Ascending aorta (tissue), 2 donors: Measurements from ENCODE around the gene CDK5RAP1. TPM values are rescaled to one million over a fixed set of nuclear protein-coding genes. Genes with fewer than 3 reads are reported as not detected.
"Not testable (repeated sequence)": the region's sequence is repeated elsewhere in the genome, so short reads cannot be mapped to it uniquely, and the experiment has no call there.

Source experiments
- DNase-seq, 2 donors: peaks; one replicate each; pipeline ENCODE4 v3.0.0-alpha.2; 2019; ENCODE audit warnings: low spot score in 2 of 2
- H3K27ac ChIP-seq, 2 donors: fragments of 200-600 bp; sonication (generic); one replicate each; pipeline ENCODE4 v1.5.1; 2016 to 2017; ENCODE audit warnings: mild to moderate bottlenecking in 1 of 2
- H3K27me3 ChIP-seq: fragments of 200-600 bp; sonication (generic); one replicate; pipeline ENCODE4 v1.5.1; 2017
- H3K36me3 ChIP-seq, 2 donors: fragments of 200-600 bp; sonication (generic); one replicate each; pipeline ENCODE4 v1.5.1; 2016
- H3K4me1 ChIP-seq, 2 donors: fragments of 200-600 bp; sonication (generic); one replicate each; pipeline ENCODE4 v1.5.1; 2016 to 2017; ENCODE audit warnings: mild to moderate bottlenecking in 1 of 2
- H3K4me3 ChIP-seq, 2 donors: fragments of 200-600 bp; sonication (generic); one replicate each; pipeline ENCODE4 v1.5.1; 2016 to 2017; ENCODE audit warnings: mild to moderate bottlenecking in 1 of 2
- H3K9me3 ChIP-seq, 2 donors: fragments of 200-600 bp; sonication (generic); one replicate each; pipeline ENCODE4 v1.5.1; 2016
- intact Hi-C: fragments of 100-400 bp; cut with DNase I; formaldehyde crosslinking; loops from one replicate; pipeline ENCODE4 v1.15.1; 2023
- total RNA-seq: library from RNA; depleted of rRNA; stranded (reverse); fragments of >200 nt; gene quantifications from one replicate; pipeline ENCODE4 v1.1.0, GENCODE V29; 2016
- TF ChIP-seq, protein P1 (sequence below), 3 experiments: fragments of 200-600 bp in 2 of 3; fragments of 450-650 bp in 1 of 3; sonication (generic) in 2 of 3; IDR thresholded peaks; one replicate each; pipeline ENCODE4 v1.5.1; 2016 to 2019; ENCODE audit warnings: antibody characterized with exemption in 3 of 3, mild to moderate bottlenecking in 1 of 3, moderate library complexity in 1 of 3

The CDK5RAP1 gene
- total RNA-seq, 1 donor from 2014 or later: 42.8 TPM

DNA sequence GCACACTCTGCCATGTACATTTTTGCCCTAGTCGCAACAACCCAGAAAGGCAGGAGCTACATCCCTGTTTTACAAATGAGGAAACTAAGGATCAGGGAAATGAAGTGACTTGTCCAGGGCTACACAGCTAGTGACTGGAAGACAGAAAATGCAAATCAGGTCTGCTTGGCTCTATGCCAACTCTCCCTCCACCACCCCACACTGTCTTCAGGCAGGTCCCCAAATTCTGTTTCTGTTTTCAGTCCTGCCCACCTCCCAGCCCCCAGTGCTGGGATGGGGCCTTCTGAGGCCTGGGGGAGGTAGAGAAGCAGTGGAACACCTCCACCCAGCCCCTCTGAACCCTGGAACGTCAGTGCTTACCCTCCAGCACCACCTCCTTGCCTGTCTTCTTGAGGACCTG, 37.2 kb upstream of the CDK5RAP1 start:
- DNase-seq: no peak
- TF ChIP-seq, protein P1, sequence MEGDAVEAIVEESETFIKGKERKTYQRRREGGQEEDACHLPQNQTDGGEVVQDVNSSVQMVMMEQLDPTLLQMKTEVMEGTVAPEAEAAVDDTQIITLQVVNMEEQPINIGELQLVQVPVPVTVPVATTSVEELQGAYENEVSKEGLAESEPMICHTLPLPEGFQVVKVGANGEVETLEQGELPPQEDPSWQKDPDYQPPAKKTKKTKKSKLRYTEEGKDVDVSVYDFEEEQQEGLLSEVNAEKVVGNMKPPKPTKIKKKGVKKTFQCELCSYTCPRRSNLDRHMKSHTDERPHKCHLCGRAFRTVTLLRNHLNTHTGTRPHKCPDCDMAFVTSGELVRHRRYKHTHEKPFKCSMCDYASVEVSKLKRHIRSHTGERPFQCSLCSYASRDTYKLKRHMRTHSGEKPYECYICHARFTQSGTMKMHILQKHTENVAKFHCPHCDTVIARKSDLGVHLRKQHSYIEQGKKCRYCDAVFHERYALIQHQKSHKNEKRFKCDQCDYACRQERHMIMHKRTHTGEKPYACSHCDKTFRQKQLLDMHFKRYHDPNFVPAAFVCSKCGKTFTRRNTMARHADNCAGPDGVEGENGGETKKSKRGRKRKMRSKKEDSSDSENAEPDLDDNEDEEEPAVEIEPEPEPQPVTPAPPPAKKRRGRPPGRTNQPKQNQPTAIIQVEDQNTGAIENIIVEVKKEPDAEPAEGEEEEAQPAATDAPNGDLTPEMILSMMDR (IDR thresholded peaks at IDR 0.05): no peak
- Histone ChIP-seq H3K36me3 (peaks cover 2 to 5% of the 10 kb centered on the region in 2 donors), H3K27me3 (no peaks in the 10 kb centered on the region), H3K4me1 (peaks cover 21 to 39% of the 10 kb centered on the region in 2 donors), H3K27ac (peak overlapping the region; percentile 75 to 88), H3K4me3 (no peak overlapping the region), H3K9me3 (no peaks in the 10 kb centered on the region)
- intact Hi-C loops: no loop called here

DNA sequence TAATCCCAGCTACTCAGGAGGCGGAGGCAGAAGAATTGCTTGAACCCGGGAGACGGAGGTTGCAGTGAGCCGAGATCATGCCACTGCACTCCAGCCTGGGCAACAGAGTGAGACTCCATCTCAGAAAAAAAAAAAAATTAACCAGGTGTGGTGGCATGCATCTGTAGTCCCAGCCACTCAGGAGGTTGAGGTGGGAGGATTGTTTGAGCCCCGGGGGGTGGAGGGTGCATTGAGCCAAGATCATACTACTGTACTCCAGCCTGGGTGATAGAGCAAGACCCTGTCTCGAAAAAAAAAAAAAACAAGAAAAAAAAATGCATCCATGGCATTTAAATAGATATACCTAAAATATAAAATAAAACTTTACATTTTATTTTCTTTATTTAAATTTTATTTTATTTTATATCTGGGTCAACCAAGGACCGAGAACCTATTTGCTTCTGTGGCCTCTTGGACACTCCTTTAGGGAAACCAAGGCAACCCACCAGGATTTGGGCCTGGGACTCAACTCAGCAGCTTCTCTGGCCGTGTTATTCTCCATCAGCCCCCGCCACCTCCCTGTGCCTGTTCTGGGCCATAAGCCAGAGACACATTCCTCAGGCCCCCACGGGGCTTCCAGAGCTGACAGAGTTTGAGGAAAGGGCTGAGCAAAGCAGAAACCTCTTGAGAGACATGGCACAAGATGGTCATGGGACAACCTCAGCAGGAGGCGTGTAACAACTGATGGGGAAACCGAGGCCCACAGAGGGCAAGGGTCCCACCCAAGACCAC, 36.0 kb upstream of the CDK5RAP1 start:
- Histone ChIP-seq H3K4me3 (no peak overlapping the region), H3K27ac (peak overlapping the region; percentile 75 to 88), H3K9me3 (no peaks in the 10 kb centered on the region), H3K36me3 (peaks cover 2 to 5% of the 10 kb centered on the region in 2 donors), H3K4me1 (peaks cover 24 to 45% of the 10 kb centered on the region in 2 donors), H3K27me3 (no peaks in the 10 kb centered on the region)
- peak; percentile 43 to 88 for DNase-seq
- TF ChIP-seq, protein P1 (IDR thresholded peaks at IDR 0.05): no peak
- intact Hi-C loops: no loop called here

DNA sequence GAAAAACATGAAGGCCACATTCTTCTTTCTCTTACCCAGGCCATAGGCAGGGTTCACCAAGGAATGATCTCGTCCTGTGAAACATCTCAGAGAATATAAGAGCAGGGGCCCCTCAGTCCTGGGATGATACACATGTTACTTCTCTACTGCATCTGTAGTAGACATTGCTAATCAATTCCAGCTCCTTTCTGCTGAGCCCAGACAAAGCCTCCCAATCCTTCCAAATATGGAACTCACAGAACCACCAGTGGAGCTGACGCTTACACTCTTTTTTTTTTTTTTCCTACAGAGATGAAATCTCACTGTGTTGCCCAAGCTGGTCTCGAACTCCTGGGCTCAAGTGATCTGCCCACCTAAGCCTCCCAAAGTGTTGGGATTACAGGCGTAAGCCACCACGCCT, 33.1 kb upstream of the CDK5RAP1 start:
- no peaks in the 10 kb centered on the region for H3K27me3 ChIP-seq
- peaks cover 23 to 35% of the 10 kb centered on the region in 2 donors for H3K4me1 ChIP-seq
- no peaks in the 10 kb centered on the region for H3K9me3 ChIP-seq
- DNase-seq: no peak
- H3K27ac ChIP-seq: peak overlapping the region; percentile 85 to 86
- H3K36me3 ChIP-seq: peaks cover 2 to 5% of the 10 kb centered on the region in 2 donors
- intact Hi-C loops: no loop called here
- no peak overlapping the region for H3K4me3 ChIP-seq
- TF ChIP-seq, protein P1 (IDR thresholded peaks at IDR 0.05): no peak

DNA sequence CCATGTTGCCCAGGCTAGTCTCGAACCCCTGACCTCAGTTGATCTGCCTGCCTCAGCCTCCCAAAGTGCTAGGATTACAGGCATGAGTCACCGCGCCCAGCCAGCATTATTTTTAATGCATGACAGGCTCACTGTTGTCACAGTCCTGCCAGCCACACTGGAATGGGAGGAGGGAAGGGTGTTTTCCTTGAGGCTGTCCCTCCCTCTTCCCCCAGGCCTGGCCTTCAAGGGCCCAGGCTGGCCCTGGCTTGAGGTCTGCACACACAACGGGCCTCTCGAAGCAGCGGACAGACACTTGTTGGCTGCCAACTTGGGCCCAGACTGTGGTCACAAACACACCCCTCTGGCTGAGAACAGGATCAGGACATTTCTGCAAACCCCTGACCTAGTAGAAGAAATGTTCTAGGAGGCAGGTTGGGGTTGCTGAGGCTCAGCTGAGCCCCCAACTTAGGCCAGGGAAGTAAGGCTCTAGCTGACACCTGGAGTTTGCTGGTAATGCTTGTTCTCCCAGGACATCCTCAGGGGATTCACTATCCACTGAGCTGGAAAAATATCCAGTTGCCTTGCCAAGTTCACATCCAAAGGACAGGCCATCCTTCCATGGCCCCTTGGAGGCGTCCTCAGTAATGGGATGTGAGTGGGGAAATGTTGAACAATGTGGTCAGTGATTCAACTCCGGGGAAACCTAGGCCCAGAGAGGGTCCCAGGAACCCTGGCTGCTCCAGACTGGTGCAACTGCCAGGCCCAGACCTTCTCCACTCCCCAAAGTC, 32.3 kb upstream of the CDK5RAP1 start:
- Histone ChIP-seq H3K27me3 (no peaks in the 10 kb centered on the region), H3K9me3 (no peaks in the 10 kb centered on the region), H3K27ac (peak overlapping the region; percentile 85 to 86), H3K36me3 (peaks cover 2 to 5% of the 10 kb centered on the region in 2 donors), H3K4me3 (no peak overlapping the region), H3K4me1 (peaks cover 23 to 35% of the 10 kb centered on the region in 2 donors)
- intact Hi-C loops: no loop called here
- TF ChIP-seq, protein P1 (IDR thresholded peaks at IDR 0.05): no peak
- peak; percentile 66 to 93 for DNase-seq

DNA sequence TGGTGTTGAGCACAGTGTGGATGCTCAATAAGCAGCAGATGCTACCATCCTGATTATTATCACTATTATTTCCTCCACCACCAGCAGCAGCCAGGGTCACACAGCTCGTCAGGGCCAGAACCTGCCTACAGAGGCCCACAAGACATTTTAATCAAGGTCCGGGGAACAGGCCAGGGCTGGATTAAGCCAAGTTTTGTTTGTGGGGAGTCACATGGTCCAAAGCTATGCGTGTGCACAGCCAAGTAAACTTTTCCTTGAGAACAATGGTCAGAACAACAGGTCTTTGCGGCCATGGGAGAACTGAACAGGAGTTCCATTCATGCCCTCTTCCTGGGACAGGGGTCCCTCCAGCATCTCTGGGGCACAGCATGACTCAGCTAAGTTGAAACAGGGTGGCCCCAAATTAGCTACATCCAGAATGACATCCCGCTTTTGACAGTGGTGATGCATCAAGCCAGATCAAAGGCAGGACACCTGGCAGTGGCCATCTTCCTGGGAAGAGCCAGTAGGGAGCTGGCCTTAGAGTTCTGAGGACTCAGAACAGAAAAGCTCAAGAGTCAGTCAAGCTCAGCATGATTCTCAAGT, 30.6 kb upstream of the CDK5RAP1 start:
- Histone ChIP-seq H3K4me1 (peaks cover 18 to 25% of the 10 kb centered on the region in 2 donors), H3K27me3 (no peaks in the 10 kb centered on the region), H3K9me3 (no peaks in the 10 kb centered on the region), H3K36me3 (peaks cover 2 to 8% of the 10 kb centered on the region in 2 donors), H3K4me3 (no peak overlapping the region), H3K27ac (peak overlapping the region; percentile 85 to 86)
- TF ChIP-seq, protein P1 (IDR thresholded peaks at IDR 0.05): no peak
- DNase-seq: no peak
- intact Hi-C loops: loop anchor here (1.0 kb wide), 1 partner anchor 9 kb away; no protein-coding TSS in a partner anchor

DNA sequence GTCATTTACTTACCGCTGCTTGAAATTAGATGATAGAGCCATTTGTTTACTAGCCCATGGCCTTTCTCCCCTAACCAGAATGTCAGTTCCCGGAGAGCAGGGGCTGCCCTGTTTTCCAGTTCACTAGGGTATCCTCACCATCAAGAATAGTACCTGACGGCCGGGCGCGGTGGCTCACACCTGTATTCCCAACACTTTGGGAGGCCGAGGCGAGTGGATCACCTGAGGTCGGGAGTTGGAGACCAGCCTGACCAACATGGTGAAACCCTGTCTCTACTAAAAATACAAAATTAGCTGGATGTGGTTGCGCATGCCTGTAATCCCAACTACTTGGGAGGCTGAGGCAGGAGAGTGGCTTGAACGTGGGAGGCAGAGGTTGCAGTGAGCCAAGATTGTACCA, 22.6 kb upstream of the CDK5RAP1 start:
- intact Hi-C loops: loop anchor here (1.0 to 2.0 kb wide), 3 partner anchors 8 to 67 kb away; partner anchors contain the start of genes CBFA2T2 and SNTA1
- DNase-seq, H3K4me3 ChIP-seq, H3K27me3 ChIP-seq, H3K9me3 ChIP-seq, H3K36me3 ChIP-seq: not testable (repeated sequence)
- peaks cover 11 to 31% of the 10 kb centered on the region in 2 donors for H3K4me1 ChIP-seq
- peak overlapping the region; percentile 89 to 91 for H3K27ac ChIP-seq
